KOPT-K1 (cell line): ENCODE results near the gene HSDL2.

Source experiments
- H3K27ac ChIP-seq: fragments of 200-600 bp; sonication (generic); 2 replicates; pipeline ENCODE4 v1.5.1; 2016; ENCODE audit warnings: antibody characterized with exemption, mild to moderate bottlenecking, low read depth, low read length; ENCODE audit not compliant: poor library complexity, severe bottlenecking
- H3K36me3 ChIP-seq: fragments of 200-600 bp; sonication (generic); 2 replicates; pipeline ENCODE4 v1.5.1; 2017; ENCODE audit warnings: antibody characterized with exemption, mild to moderate bottlenecking, low read length, moderate library complexity; ENCODE audit not compliant: insufficient read depth
- H3K9me3 ChIP-seq: fragments of 200-600 bp; sonication (generic); 2 replicates; pipeline ENCODE4 v1.5.1; 2017; ENCODE audit warnings: antibody characterized with exemption, low read length, mild to moderate bottlenecking; ENCODE audit not compliant: insufficient read depth, poor library complexity, severe bottlenecking

HSDL2 gene

GRCh38 chr9:112439825-112440224 is 59.9 kb downstream of the HSDL2 start:
- Histone ChIP-seq H3K9me3 (no peaks in the 10 kb centered on the region), H3K36me3 (no peaks in the 10 kb centered on the region), H3K27ac (no peak overlapping the region)

- Histone ChIP-seq H3K27ac (no peak overlapping the region), H3K36me3 (no peaks in the 10 kb centered on the region), H3K9me3 (no peaks in the 10 kb centered on the region)
Measured at GRCh38 chr9:112443200-112443599, 63.3 kb downstream of the HSDL2 start.

GRCh38 chr9:112443636-112444035 is 63.7 kb downstream of the HSDL2 start:
- H3K27ac ChIP-seq = no peak overlapping the region

GRCh38 chr9:112445196-112445595 is 65.3 kb downstream of the HSDL2 start:
- Histone ChIP-seq H3K36me3 (no peaks in the 10 kb centered on the region), H3K9me3 (no peaks in the 10 kb centered on the region), H3K27ac (no peak overlapping the region)

More at GRCh38 chr9:112443636-112444035, 63.7 kb downstream of the HSDL2 start:
- H3K36me3 ChIP-seq = no peaks in the 10 kb centered on the region
- H3K9me3 ChIP-seq = no peaks in the 10 kb centered on the region

GRCh38 chr9:112446080-112446479 is 66.2 kb downstream of the HSDL2 start:
- no peaks in the 10 kb centered on the region for H3K9me3 ChIP-seq
- H3K36me3 ChIP-seq = no peaks in the 10 kb centered on the region
- H3K27ac ChIP-seq = no peak overlapping the region

GRCh38 chr9:112446526-112446925 is 66.6 kb downstream of the HSDL2 start:
- H3K9me3 ChIP-seq = no peaks in the 10 kb centered on the region
- no peak overlapping the region for H3K27ac ChIP-seq
- no peaks in the 10 kb centered on the region for H3K36me3 ChIP-seq

GRCh38 chr9:112447283-112447761 is 67.4 kb downstream of the HSDL2 start:
- H3K36me3 ChIP-seq = no peaks in the 10 kb centered on the region
- H3K9me3 ChIP-seq = no peaks in the 10 kb centered on the region
- H3K27ac ChIP-seq = no peak overlapping the region

- H3K36me3 ChIP-seq = peaks cover 28% of the 10 kb centered on the region
- H3K27ac ChIP-seq = no peak overlapping the region
- no peaks in the 10 kb centered on the region for H3K9me3 ChIP-seq
Measured at GRCh38 chr9:112462855-112463254, 82.9 kb downstream of the HSDL2 start.

GRCh38 chr9:112465352-112465751 is 85.4 kb downstream of the HSDL2 start:
- Histone ChIP-seq H3K9me3 (no peaks in the 10 kb centered on the region), H3K36me3 (peaks cover 20% of the 10 kb centered on the region), H3K27ac (no peak overlapping the region)

- no peak overlapping the region for H3K27ac ChIP-seq
- no peaks in the 10 kb centered on the region for H3K9me3 ChIP-seq
- H3K36me3 ChIP-seq = 0 out of 2 replicates have a peak, but pooled peaks cover 4% of the 10 kb centered on the region
Measured at GRCh38 chr9:112472996-112473395, 93.1 kb downstream of the HSDL2 start.

GRCh38 chr9:112473986-112474385 is 94.1 kb downstream of the HSDL2 start:
- H3K36me3 ChIP-seq = no peaks in the 10 kb centered on the region
- no peak overlapping the region for H3K27ac ChIP-seq
- no peaks in the 10 kb centered on the region for H3K9me3 ChIP-seq

- H3K27ac ChIP-seq = no peak overlapping the region
- no peaks in the 10 kb centered on the region for H3K36me3 ChIP-seq
- no peaks in the 10 kb centered on the region for H3K9me3 ChIP-seq
Measured at GRCh38 chr9:112475318-112475717, 95.4 kb downstream of the HSDL2 start.

GRCh38 chr9:112477330-112477729 is 97.4 kb downstream of the HSDL2 start:
- no peaks in the 10 kb centered on the region for H3K9me3 ChIP-seq
- H3K36me3 ChIP-seq = no peaks in the 10 kb centered on the region
- no peak overlapping the region for H3K27ac ChIP-seq

GRCh38 chr9:112479221-112479620 is 99.3 kb downstream of the HSDL2 start:
- Histone ChIP-seq H3K36me3 (no peaks in the 10 kb centered on the region), H3K27ac (no peak overlapping the region), H3K9me3 (no peaks in the 10 kb centered on the region)

GRCh38 chr9:112484607-112485006 is 104.7 kb downstream of the HSDL2 start:
- H3K27ac ChIP-seq = no peak overlapping the region
- H3K36me3 ChIP-seq = no peaks in the 10 kb centered on the region
- H3K9me3 ChIP-seq = no peaks in the 10 kb centered on the region

GRCh38 chr9:112485574-112485973 is 105.7 kb downstream of the HSDL2 start:
- H3K36me3 ChIP-seq = no peaks in the 10 kb centered on the region
- H3K27ac ChIP-seq = no peak overlapping the region
- no peaks in the 10 kb centered on the region for H3K9me3 ChIP-seq
